Activated CD8-positive, alpha-beta memory T cell treated with anti-CD3 and anti-CD28 coated beads, Interleukin-2, amount 10 ng/mL, durations not matched to agents 7 days and 5 days (primary cell): ENCODE measurements around the gene RTCA. TPM values are rescaled to one million over a fixed set of nuclear protein-coding genes. Genes with fewer than 3 reads are reported as not detected.

Source experiments
- microRNA-seq: library from miRNA; unstranded; fragments of <30 nt; microRNA quantifications from one replicate; pipeline ENCODE4 v1.2.0, GENCODE V29; 2022
- total RNA-seq, 2 experiments: library from RNA; stranded (reverse); gene quantifications; one replicate each; pipeline ENCODE4 v1.2.3, GENCODE V29; 2021

RTCA gene
- total RNA-seq, 2 experiments from 2014 or later, result 67.4 to 67.9 TPM

Small RNA genes lying within 50 kb of the gene (microRNA-seq; reads per million reads assigned to microRNA genes)
- not detected for gene MIR553

Other genes with a start within 250 kb of the RTCA start
- gene SASS6, start 133.3 kb upstream of the RTCA start, total RNA-seq, result 10 to 100 TPM; 17.1 to 17.3 TPM
- 10 to 100 TPM; 18.1 to 22.3 TPM for gene TRMT13, start 133.1 kb upstream of the RTCA start, total RNA-seq
- gene LRRC39, start 88.0 kb upstream of the RTCA start, total RNA-seq, result under 1 TPM; 0.68 to 0.82 TPM
- gene DBT, start 16.4 kb upstream of the RTCA start, total RNA-seq, result 10 to 100 TPM; 11.2 to 13.2 TPM
- gene CDC14A, start 86.3 kb downstream of the RTCA start, total RNA-seq, result 10 to 100 TPM; 34.2 to 43.1 TPM